Pons (tissue), 1 donor: ENCODE results near the gene SPANXA1.
"Not testable (repeated sequence)": the region's sequence is repeated elsewhere in the genome, so short reads cannot be mapped to it uniquely, and the experiment has no call there.

Source experiments
- DNase-seq: peaks from one replicate; pipeline ENCODE4 v3.0.0-alpha.2; 2016; ENCODE audit warnings: low spot score

The SPANXA1 gene

DNA sequence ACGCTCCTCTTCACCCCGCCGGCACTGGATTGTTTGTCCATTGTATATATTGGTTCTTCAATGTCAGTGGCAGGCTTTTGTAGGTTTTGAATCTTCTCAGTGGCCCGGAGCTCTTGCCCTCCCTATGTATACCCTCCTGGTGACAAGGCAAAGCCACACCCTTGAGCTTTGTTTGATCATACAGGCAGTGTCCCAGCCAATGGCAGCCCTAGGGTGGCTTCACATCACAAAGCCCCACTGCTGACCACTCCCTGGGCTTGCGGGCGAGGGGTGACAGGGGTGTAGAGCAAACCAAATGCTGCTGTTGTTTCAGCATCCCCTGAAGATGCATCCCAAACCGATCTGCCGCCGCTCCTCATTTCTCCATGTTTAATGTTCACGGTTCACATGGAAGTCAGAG lies at the start of gene SPANXA1:
Gene SPANXA1, minus strand, starts transcription at position 101 of the 400 bp plus-strand sequence. Its CDS starts 60 bp downstream, at position 41.
- not testable (repeated sequence) for DNase-seq

GRCh38 chrX:141632124-141632523 lies 47.6 kb upstream of the SPANXA1 start:
- DNase-seq: no peak

- DNase-seq: no peak
These were observed 34.8 kb upstream of the SPANXA1 start for GRCh38 chrX:141619336-141619735.

DNA sequence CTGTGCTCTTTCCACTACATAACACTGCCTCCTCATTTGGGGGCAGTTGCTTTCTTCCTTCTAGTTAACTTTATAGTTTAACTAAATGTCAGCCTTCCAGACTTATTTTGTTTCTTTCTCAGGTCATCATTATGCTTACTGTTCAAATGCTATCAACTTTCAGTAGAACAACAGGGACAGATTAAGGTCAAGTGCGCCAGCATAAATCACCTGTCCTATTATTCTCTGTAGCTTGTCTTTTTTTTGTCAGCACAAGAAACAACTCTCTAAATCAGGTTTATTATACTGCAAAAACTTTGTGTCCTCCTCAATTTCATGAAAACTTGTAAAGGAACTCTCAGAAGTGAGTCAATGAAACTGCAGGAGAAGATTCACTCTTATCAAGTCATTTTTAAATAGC lies 24.6 kb upstream of the SPANXA1 start:
- no peak for DNase-seq

- not testable (repeated sequence) for DNase-seq
These were observed 4.9 kb upstream of the SPANXA1 start, which contains the start of gene SPANXA2 for GRCh38 chrX:141589408-141589807. Gene SPANXA2, plus strand, starts transcription at chrX:141589708. Its CDS starts 60 bp downstream, at chrX:141589768.

DNA sequence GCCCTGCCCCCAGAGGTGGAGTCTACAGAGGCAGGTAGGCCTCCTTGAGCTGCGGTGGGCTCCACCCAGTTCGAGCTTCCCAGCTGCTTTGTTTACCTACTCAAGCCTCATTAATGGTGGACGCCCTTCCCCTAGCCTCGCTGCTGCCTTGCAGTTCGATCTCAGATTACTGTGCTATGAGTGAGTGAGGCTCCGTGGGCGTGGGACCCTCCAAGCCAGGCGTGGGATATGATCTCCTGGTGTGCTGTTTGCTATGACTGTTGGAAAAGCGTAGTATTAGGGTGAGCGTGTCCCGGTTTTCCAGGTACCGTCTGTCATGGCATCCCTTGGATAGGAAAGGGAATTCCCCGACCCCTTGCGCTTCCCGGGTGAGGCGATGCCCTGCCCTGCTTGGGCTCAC lies 42.0 kb downstream of the SPANXA1 start:
- not testable (repeated sequence) for DNase-seq
